ENCODE data around the gene THAP3. TPM values are rescaled to one million over a fixed set of nuclear protein-coding genes. Genes with fewer than 3 reads are reported as not detected.

THAP3 gene
- total and polyA plus RNA-seq, 2 of the 8 experiments (the other 6 are each of a cell fraction or from before 2014, with no cell fraction given) = 8.2 to 15.3 TPM

DNA sequence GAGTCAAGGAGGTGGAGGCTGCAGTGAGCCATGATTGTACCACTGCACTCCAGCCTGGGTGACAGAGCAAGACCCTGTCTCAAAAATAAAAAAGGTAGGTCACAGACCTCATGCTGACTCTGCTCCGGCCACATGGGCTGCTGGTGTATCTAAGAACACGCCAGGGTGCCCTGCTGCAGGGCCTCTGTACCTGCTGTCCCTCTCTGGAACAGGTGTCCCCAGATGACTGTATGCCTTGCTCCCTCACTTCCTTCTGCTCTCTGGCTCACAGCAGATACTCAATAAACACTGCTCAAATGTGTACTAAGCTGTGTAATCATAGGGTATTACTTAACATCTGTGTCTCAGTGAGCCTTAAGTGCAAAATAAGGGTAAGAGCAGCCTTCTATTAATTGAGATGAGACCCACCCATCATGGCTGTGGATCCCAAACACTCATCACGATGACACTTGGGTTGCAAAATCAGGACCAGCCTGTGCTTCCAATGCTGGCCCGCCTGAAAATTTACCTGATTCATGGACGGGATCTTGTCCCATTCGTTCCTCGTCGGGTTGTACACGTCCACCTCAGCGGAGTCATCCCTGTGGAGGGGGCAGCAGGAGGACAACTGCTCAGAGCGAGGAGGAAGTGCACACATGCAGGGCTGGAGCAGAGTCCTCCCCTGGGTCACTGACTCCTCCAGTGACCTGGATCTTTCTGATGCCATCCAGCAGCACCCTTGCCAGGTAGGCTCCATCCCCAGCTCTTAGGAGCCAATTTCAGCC, 29.5 kb upstream of the THAP3 start (continued):
- TF ChIP-seq BCL11A (IDR thresholded peaks at IDR 0.05; ENCODE audit: low read depth in 2 of 2, low read length in 2 of 2) = no peak

Measured in H1 (cell line).